ENCODE measurements around the gene CYP4F11. TPM values are rescaled to one million over a fixed set of nuclear protein-coding genes. Genes with fewer than 3 reads are reported as not detected.

The CYP4F11 gene
- total RNA-seq, 1 experiment from 2014 or later = not detected

DNA sequence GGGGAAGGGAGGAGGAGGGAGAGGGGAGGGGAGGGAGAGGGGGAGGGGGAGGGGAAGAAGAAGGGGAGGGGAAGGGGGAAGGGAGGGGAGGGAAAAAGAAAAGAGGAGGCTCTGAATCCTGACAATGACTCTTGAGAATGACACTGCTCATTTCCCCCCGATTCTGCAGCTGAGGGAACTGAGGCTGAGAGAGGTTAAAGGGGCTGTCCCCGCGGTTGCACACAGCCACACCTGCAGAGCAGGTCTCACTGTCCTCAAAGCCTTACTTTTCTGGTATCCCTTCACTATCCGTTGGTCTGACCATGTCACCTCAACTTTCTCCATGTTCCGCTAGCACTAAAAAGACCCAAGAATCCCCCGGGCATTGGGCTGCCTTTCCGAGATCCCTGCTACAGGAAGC lies 71.9 kb downstream of the CYP4F11 start:
- no peak overlapping the region for H3T11ph ChIP-seq (ENCODE audit: low read length)
- no peak overlapping the region for H3K4me2 ChIP-seq (ENCODE audit: insufficient read depth, insufficient read length, low read length)
- no peak overlapping the region for H3K4me3 Mint-ChIP-seq

More for the DNA sequence above, 71.9 kb downstream of the CYP4F11 start:
- no peak overlapping the region for H4K5ac ChIP-seq (ENCODE audit: insufficient read length, low read depth, low read length)
- no peak overlapping the region for H4K8ac ChIP-seq (replicated peaks; ENCODE audit: insufficient read length, low read depth, low read length)
- H3K4me1 ChIP-seq (ENCODE audit: insufficient read depth, low read length) = no peaks in the 10 kb centered on the region
- no peak overlapping the region for H3K4ac ChIP-seq (ENCODE audit: low read depth, low read length)
- no peak overlapping the region for H2BK12ac ChIP-seq (ENCODE audit: insufficient read length, low read depth, low read length)
- H3K27me3 ChIP-seq (ENCODE audit: insufficient read depth, low read length) = no peaks in the 10 kb centered on the region
- H3K79me2 ChIP-seq (ENCODE audit: insufficient read depth, low read length) = no peaks in the 10 kb centered on the region
- TF ChIP-seq, protein P1, sequence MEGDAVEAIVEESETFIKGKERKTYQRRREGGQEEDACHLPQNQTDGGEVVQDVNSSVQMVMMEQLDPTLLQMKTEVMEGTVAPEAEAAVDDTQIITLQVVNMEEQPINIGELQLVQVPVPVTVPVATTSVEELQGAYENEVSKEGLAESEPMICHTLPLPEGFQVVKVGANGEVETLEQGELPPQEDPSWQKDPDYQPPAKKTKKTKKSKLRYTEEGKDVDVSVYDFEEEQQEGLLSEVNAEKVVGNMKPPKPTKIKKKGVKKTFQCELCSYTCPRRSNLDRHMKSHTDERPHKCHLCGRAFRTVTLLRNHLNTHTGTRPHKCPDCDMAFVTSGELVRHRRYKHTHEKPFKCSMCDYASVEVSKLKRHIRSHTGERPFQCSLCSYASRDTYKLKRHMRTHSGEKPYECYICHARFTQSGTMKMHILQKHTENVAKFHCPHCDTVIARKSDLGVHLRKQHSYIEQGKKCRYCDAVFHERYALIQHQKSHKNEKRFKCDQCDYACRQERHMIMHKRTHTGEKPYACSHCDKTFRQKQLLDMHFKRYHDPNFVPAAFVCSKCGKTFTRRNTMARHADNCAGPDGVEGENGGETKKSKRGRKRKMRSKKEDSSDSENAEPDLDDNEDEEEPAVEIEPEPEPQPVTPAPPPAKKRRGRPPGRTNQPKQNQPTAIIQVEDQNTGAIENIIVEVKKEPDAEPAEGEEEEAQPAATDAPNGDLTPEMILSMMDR (conservative IDR thresholded peaks at IDR 0.05) = no peak
- H2BK15ac ChIP-seq (ENCODE audit: low read depth, low read length) = no peak overlapping the region
- no peak overlapping the region for H2BK120ac ChIP-seq (ENCODE audit: low read depth, low read length, poor library complexity, severe bottlenecking)
- no peak overlapping the region for H3K14ac ChIP-seq (ENCODE audit: insufficient read depth, low read length)
- H3K9me3 ChIP-seq (ENCODE audit: control insufficient read depth, low read depth, low read length) = peaks cover 77% of the 10 kb centered on the region
- H3K23me2 ChIP-seq (ENCODE audit: insufficient read length, low read depth, low read length, poor library complexity, severe bottlenecking) = no peaks in the 10 kb centered on the region
- no peak overlapping the region for H3K56ac ChIP-seq (ENCODE audit: insufficient read length, low read depth, low read length)
- no peak for DNase-seq
- Mint-ChIP-seq H3K9me3 (peaks cover 84 to 92% of the 10 kb centered on the region in 2 experiments), H3K27me3 (ENCODE audit: low read depth) (no peaks in the 10 kb centered on the region; the same call in 1 of the 2 replicates), H3K36me3 (ENCODE audit: insufficient read depth in 1 of 3, low read depth in 3 of 3) (peaks cover 3 to 35% (median 20%) of the 10 kb centered on the region in 3 experiments; a peak in 6 of 7 replicates), H3K27ac (no peak overlapping the region), H3K4me1 (no peaks in the 10 kb centered on the region)
- no peak overlapping the region for H3K9ac ChIP-seq (ENCODE audit: extremely low read depth, insufficient read length, low read length)
- H3K23ac ChIP-seq (ENCODE audit: insufficient read length, low read depth, low read length) = no peak overlapping the region
- no peak overlapping the region for H2BK20ac ChIP-seq (ENCODE audit: low read depth, low read length, poor library complexity, severe bottlenecking)
- no peak overlapping the region for H3K18ac ChIP-seq (ENCODE audit: insufficient read length, low read depth, low read length)
- H3K27ac ChIP-seq (ENCODE audit: insufficient read length, low read depth, low read length) = no peak overlapping the region
- no peak overlapping the region for H4K91ac ChIP-seq (ENCODE audit: insufficient read length, low read depth, low read length)
- H2BK5ac ChIP-seq (ENCODE audit: insufficient read length, low read length) = no peak overlapping the region
- WGBS (ENCODE audit: extremely low coverage, insufficient read length, low lambda C conversion rate) = no CpG with 5 or more reads among the region's 7 CpGs
- no peak overlapping the region for H2AFZ ChIP-seq (ENCODE audit: low read length)
- H2AK5ac ChIP-seq (ENCODE audit: insufficient read length, low read length) = no peak overlapping the region
- H3K79me1 ChIP-seq (ENCODE audit: insufficient read depth, low read depth, low read length, poor library complexity, severe bottlenecking) = no peaks in the 10 kb centered on the region
- no peaks in the 10 kb centered on the region for H4K20me1 ChIP-seq (ENCODE audit: control insufficient read depth, insufficient read depth, insufficient read length)

Other genes with a start within 250 kb of the CYP4F11 start
- gene OR10H2, start 206.5 kb downstream of the CYP4F11 start, total RNA-seq (2021) = not detected in 2 replicates
- not detected in 2 replicates for gene OR10H3, start 196.5 kb downstream of the CYP4F11 start, total RNA-seq (2021)
- gene OR10H5, start 146.9 kb downstream of the CYP4F11 start, total RNA-seq (2021) = not detected in 2 replicates
- gene OR10H1, start 118.9 kb downstream of the CYP4F11 start, total RNA-seq (2021) = not detected in 2 replicates
- not detected in 2 replicates for gene CYP4F2, start 36.5 kb downstream of the CYP4F11 start, total RNA-seq (2021)
- gene OR10H4, start 14.5 kb upstream of the CYP4F11 start, total RNA-seq (2021) = not detected in 2 replicates
- 431 TPM in 2 replicates for gene TPM4, start 142.0 kb upstream of the CYP4F11 start, total RNA-seq (2021)
- 93.8 and 103 TPM in 2 replicates for gene RAB8A, start 177.4 kb upstream of the CYP4F11 start, total RNA-seq (2021)
- gene HSH2D, start 209.2 kb upstream of the CYP4F11 start, total RNA-seq (2021) = 1.8 and 2.3 TPM in 2 replicates
- gene CIB3, start 239.0 kb upstream of the CYP4F11 start, total RNA-seq (2021) = not detected in 2 replicates